GM10266 (cell line): ENCODE data around the gene CDK7.
"Not testable (repeated sequence)": the region's sequence is repeated elsewhere in the genome, so short reads cannot be mapped to it uniquely, and the experiment has no call there.

ENCODE experiments used
- DNase-seq: peaks from one replicate; pipeline ENCODE4 v3.0.0; 2012; ENCODE audit errors: extremely low spot score
- TF ChIP-seq, protein P1 (sequence below): IDR thresholded peaks from 2 replicates; pipeline ENCODE4 v1.5.1; 2012; ENCODE audit warnings: mild to moderate bottlenecking, low read depth; ENCODE audit not compliant: control insufficient read depth, insufficient read depth; ENCODE audit errors: missing control alignments

CDK7 gene

DNA sequence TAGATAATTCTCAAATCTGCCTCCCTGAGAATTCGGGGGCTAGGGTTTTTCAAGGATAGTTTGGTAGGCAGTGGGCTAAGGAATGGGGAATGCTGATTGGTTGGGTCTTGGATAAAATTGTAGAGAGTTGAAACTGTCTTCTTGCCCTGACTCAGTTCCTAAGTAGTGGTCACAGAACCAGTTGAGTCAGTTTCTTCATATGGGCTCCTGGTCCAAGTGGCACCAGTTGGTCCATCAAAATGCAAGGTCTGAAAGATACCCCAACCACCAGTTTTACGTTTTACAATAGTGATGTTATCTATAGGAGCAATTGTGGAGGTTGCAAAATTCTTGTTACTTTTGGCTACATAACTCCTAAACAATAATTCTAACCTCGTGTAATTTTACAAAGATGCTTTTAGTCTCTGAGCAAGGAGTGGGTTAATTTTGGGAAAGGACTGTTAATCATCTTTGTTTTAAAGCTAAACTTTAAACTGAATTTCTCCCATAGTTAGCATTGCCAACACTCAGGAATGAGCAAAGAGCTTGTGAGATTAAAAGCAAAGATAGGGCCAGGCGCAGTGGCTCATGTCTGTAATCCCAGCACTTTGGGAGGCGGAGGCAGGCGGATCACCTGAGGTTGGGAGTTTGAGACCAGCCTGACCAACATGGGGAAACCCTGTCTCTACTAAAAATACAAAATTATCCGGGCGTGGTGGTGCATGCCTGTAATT lies 7.7 kb downstream of the CDK7 start:
- TF ChIP-seq, protein P1, sequence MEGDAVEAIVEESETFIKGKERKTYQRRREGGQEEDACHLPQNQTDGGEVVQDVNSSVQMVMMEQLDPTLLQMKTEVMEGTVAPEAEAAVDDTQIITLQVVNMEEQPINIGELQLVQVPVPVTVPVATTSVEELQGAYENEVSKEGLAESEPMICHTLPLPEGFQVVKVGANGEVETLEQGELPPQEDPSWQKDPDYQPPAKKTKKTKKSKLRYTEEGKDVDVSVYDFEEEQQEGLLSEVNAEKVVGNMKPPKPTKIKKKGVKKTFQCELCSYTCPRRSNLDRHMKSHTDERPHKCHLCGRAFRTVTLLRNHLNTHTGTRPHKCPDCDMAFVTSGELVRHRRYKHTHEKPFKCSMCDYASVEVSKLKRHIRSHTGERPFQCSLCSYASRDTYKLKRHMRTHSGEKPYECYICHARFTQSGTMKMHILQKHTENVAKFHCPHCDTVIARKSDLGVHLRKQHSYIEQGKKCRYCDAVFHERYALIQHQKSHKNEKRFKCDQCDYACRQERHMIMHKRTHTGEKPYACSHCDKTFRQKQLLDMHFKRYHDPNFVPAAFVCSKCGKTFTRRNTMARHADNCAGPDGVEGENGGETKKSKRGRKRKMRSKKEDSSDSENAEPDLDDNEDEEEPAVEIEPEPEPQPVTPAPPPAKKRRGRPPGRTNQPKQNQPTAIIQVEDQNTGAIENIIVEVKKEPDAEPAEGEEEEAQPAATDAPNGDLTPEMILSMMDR: no peak
- no peak for DNase-seq

DNA sequence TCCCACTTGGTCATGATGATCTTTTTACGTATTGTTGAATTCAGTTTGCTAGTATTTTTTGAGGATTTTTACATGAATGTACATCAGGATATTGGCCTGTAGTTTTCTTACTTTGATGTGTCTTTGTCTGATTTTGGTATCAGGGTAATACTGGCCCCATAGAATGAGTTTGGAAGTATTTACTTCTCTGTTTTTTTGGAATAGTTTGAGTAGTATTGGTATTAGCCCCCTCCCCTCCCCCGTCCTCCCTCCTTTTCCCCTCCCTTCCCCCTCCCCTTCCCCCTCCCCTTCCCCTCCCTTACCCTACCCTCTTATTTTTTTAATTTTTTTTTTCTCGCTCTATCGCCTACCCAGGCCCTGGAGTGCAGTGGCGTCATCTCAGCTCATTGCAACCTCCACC lies 10.3 kb downstream of the CDK7 start:
- DNase-seq: no peak
- TF ChIP-seq, protein P1: no peak

DNA sequence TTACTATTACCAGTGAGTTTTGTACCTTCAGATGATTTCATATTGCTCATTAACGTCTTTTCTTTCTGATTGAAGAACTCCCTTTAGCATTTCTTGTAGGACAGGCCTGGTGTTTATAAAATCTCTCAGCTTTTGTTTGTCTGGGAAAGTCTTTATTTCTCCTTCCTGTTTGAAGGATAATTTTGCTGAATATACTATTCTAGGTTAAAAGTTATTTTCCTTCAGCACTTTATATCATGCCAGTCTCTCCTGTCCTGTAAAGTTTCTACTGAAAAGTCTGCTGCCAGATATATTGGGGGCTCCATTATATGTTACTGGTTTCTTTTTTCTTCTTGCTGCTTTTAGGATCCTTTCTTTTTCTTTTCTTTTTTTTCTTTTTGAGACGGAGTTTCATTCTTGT lies 13.3 kb downstream of the CDK7 start:
- no peak for DNase-seq

DNA sequence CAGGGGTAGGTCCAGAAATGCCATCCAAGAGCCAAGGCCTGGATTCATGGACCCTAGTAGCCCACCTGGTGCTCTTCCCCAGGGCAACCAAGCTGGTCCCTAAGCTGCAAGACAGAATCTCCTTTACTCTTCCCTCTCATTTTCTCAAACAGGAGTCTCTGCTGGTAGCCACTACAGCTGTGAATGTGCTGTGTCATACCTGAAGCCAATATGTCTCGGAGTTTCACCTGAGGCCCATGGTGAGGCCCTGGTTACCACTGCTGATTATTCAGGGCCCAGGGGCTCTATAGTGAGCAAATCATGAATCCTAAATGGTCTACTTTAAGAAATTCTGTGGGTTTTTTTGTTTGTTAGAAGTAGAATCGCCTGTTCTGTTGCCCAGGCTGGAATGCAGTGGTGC lies 15.9 kb downstream of the CDK7 start:
- DNase-seq: no peak
- TF ChIP-seq, protein P1: no peak

More for the DNA sequence above, 13.3 kb downstream of the CDK7 start:
- TF ChIP-seq, protein P1: no peak

DNA sequence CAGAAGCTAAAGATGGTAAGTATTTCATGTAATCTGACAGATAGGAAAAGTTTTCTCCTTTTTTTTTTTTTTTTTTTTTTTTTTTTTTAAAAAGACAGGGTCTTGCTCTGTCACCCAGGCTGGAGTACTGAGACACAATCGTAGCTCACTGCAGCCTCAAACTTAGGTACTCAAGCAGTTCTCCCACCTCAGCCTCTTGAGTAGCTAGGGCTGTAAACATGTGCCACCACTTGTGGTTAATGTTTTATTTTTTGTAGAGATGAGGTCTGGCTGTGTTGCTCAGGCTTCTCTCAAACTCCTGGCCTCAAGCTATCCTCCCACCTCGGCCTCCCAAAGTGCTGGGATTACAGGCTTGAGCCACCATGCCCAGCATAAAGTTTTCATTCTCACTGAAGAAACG lies 17.8 kb downstream of the CDK7 start:
- TF ChIP-seq, protein P1: no peak
- no peak for DNase-seq

DNA sequence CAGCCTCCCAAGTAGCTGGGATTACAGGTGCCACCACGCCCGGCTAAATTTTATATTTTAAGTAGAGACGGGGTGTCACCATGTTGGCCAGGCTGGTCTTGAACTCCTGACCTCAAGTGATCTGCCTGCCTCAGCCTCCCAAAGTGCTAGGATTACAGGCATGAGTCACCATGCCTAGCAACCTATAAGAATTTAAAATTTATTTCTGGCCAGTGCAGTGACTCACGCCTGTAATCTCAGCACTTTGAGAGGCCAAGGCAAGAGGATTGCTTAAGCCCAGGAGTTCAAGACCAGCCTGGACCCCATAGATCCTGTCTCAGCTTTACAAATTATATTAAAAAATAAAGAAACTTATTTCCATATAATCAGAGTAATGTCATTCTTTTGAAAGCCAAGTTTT lies 21.3 kb downstream of the CDK7 start:
- not testable (repeated sequence) for DNase-seq

DNA sequence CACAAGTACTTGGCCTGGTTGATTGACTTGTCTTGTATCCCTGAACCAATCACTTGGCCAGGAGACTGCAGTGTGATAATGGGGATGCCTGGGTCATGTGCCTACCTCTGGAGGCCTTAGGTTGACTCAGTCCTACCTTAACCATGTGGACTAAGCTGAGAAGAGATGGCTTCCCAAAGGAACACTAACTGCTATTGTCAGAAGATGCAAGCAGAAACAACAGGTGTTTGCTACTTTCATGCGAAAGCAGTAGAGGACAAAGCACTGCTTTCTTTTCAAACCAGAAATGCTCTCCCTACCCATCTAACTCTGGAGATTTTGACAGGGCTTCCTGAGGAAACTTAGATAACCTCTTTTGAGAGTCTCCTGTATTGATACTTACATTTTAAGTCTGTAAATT lies 22.9 kb downstream of the CDK7 start:
- TF ChIP-seq, protein P1: no peak
- no peak for DNase-seq

DNA sequence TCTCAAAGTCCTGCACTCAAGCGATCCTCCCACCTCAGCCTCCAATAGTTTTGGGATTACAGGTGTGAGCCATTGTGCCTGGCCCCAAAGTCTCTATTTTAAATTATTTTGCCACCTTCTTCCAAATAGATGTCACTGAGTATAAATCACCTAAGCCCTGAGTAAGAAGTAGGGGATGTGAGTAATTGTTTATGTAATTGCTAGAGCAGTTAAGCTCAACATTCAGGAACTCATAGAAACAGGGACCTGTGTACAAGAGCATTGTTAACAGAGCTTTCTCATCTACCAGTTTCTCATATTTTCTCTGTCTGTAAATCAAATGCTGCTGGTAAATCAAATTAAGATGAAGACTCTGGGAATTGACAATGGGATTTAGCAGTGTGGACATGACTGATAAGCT lies 26.3 kb downstream of the CDK7 start:
- DNase-seq: no peak
- TF ChIP-seq, protein P1: no peak
